Stimulated activated naive B cell treated with anti-CD40 and anti-IgM and Interleukin-4, amounts not matched to agents 10 μg/mL and 1 μg/mL and 100 μg/mL, for 72 hours (primary cell): ENCODE results near the gene MEI1.
A peak's percentile ranks its signal among the peaks of the same experiment; 100 is the strongest.

Source experiments
- ATAC-seq, 2 donors: fragments of 150-1000 bp; cut with Tn5 transposase; replicated peaks; 2 replicates each; pipeline ENCODE4 v1.10.0; 2021; ENCODE audit warnings: moderate library complexity in 1 of 2
- DNase-seq: peaks from one replicate; pipeline ENCODE4 v3.0.0; 2021
- H3K27ac Mint-ChIP-seq: one replicate; pipeline ENCODE4 v1.8.0; 2022; ENCODE audit warnings: mild to moderate bottlenecking, mixed read lengths
- H3K27me3 Mint-ChIP-seq, 2 donors: one replicate each; pipeline ENCODE4 v1.8.0; 2022; ENCODE audit warnings: mixed read lengths in 2 of 2
- H3K36me3 Mint-ChIP-seq, 2 donors: one replicate each; pipeline ENCODE4 v1.8.0; 2022; ENCODE audit warnings: mixed read lengths in 2 of 2, mild to moderate bottlenecking in 1 of 2
- H3K4me1 Mint-ChIP-seq, 2 donors: one replicate each; pipeline ENCODE4 v1.8.0; 2022; ENCODE audit warnings: mixed read lengths in 2 of 2, mild to moderate bottlenecking in 1 of 2
- H3K4me3 Mint-ChIP-seq, 2 donors: one replicate each; pipeline ENCODE4 v1.8.0; 2022; ENCODE audit warnings: mild to moderate bottlenecking in 2 of 2, mixed read lengths in 2 of 2, moderate library complexity in 1 of 2
- H3K9me3 Mint-ChIP-seq, 2 donors: one replicate each; pipeline ENCODE4 v1.8.0; 2022; ENCODE audit warnings: mixed read lengths in 2 of 2, mild to moderate bottlenecking in 1 of 2

Gene MEI1

GRCh38 chr22:41801147-41801819, 102.0 kb downstream of the MEI1 start:
- Mint-ChIP-seq H3K36me3 (peaks cover 2 to 6% of the 10 kb centered on the region in 2 donors), H3K4me1 (peaks cover 23 to 41% of the 10 kb centered on the region in 2 donors), H3K9me3 (no peaks in the 10 kb centered on the region), H3K4me3 (peak overlapping the region; percentile 99 to 100), H3K27ac (peak overlapping the region; percentile 99), H3K27me3 (no peaks in the 10 kb centered on the region)
- DNase-seq (no peak), ATAC-seq (no peak)

GRCh38 chr22:41801886-41802285, 102.6 kb downstream of the MEI1 start:
- peak overlapping the region; percentile 99 for H3K27ac Mint-ChIP-seq
- peaks cover 23 to 41% of the 10 kb centered on the region in 2 donors for H3K4me1 Mint-ChIP-seq
- peaks cover 2 to 6% of the 10 kb centered on the region in 2 donors for H3K36me3 Mint-ChIP-seq
- H3K4me3 Mint-ChIP-seq: peak overlapping the region; percentile 99 to 100
- no peaks in the 10 kb centered on the region for H3K27me3 Mint-ChIP-seq
- H3K9me3 Mint-ChIP-seq: no peaks in the 10 kb centered on the region
- DNase-seq (no peak), ATAC-seq (no peak)

GRCh38 chr22:41805639-41806038, 106.3 kb downstream of the MEI1 start:
- DNase-seq: no peak
- Mint-ChIP-seq H3K4me3 (no peak overlapping the region), H3K36me3 (peaks cover 4 to 25% of the 10 kb centered on the region in 2 donors), H3K4me1 (peaks cover 12 to 35% of the 10 kb centered on the region in 2 donors), H3K27me3 (no peaks in the 10 kb centered on the region), H3K27ac (no peak overlapping the region), H3K9me3 (no peaks in the 10 kb centered on the region)
- no peak for ATAC-seq

- ATAC-seq (no peak), DNase-seq (no peak)
- Mint-ChIP-seq H3K4me1 (peaks cover 0 to 17% of the 10 kb centered on the region in 2 donors), H3K9me3 (no peaks in the 10 kb centered on the region), H3K36me3 (peaks cover 13 to 35% of the 10 kb centered on the region in 2 donors), H3K27ac (no peak overlapping the region), H3K27me3 (no peaks in the 10 kb centered on the region), H3K4me3 (no peak overlapping the region)
These were observed 109.1 kb downstream of the MEI1 start for GRCh38 chr22:41808400-41808799.

- H3K27ac Mint-ChIP-seq: no peak overlapping the region
- H3K36me3 Mint-ChIP-seq: peaks cover 22 to 45% of the 10 kb centered on the region in 2 donors
- H3K27me3 Mint-ChIP-seq: no peaks in the 10 kb centered on the region
- no peaks in the 10 kb centered on the region for H3K9me3 Mint-ChIP-seq
- H3K4me1 Mint-ChIP-seq: peaks cover 0 to 6% of the 10 kb centered on the region in 2 donors
- DNase-seq (no peak), ATAC-seq (no peak)
- H3K4me3 Mint-ChIP-seq: no peak overlapping the region
These were observed 110.7 kb downstream of the MEI1 start for GRCh38 chr22:41810022-41810421.

GRCh38 chr22:41812805-41813545, 113.7 kb downstream of the MEI1 start:
- H3K4me3 Mint-ChIP-seq: no peak overlapping the region
- no peak overlapping the region for H3K27ac Mint-ChIP-seq
- peaks cover 2 to 4% of the 10 kb centered on the region in 2 donors for H3K4me1 Mint-ChIP-seq
- H3K36me3 Mint-ChIP-seq: peaks cover 32 to 57% of the 10 kb centered on the region in 2 donors
- ATAC-seq: no peak
- no peak for DNase-seq
- H3K9me3 Mint-ChIP-seq: no peaks in the 10 kb centered on the region
- H3K27me3 Mint-ChIP-seq: no peaks in the 10 kb centered on the region

GRCh38 chr22:41813726-41814410, 114.6 kb downstream of the MEI1 start:
- Mint-ChIP-seq H3K9me3 (no peaks in the 10 kb centered on the region), H3K36me3 (peaks cover 32 to 51% of the 10 kb centered on the region in 2 donors), H3K4me1 (peaks cover 0 to 2% of the 10 kb centered on the region in 2 donors), H3K4me3 (no peak overlapping the region), H3K27ac (no peak overlapping the region), H3K27me3 (no peaks in the 10 kb centered on the region)
- DNase-seq (no peak), ATAC-seq (no peak)

GRCh38 chr22:41815716-41816115, 116.4 kb downstream of the MEI1 start:
- H3K36me3 Mint-ChIP-seq: peaks cover 33 to 47% of the 10 kb centered on the region in 2 donors
- no peak for DNase-seq
- no peak for ATAC-seq
- no peak overlapping the region for H3K4me3 Mint-ChIP-seq
- H3K9me3 Mint-ChIP-seq: no peaks in the 10 kb centered on the region
- peaks cover 0 to 2% of the 10 kb centered on the region in 2 donors for H3K4me1 Mint-ChIP-seq
- H3K27me3 Mint-ChIP-seq: no peaks in the 10 kb centered on the region
- no peak overlapping the region for H3K27ac Mint-ChIP-seq

GRCh38 chr22:41816241-41816640, 116.9 kb downstream of the MEI1 start:
- H3K27ac Mint-ChIP-seq: no peak overlapping the region
- H3K9me3 Mint-ChIP-seq: no peaks in the 10 kb centered on the region
- ATAC-seq (no peak), DNase-seq (no peak)
- no peak overlapping the region for H3K4me3 Mint-ChIP-seq
- H3K36me3 Mint-ChIP-seq: peaks cover 36 to 46% of the 10 kb centered on the region in 2 donors
- H3K27me3 Mint-ChIP-seq: no peaks in the 10 kb centered on the region
- H3K4me1 Mint-ChIP-seq: peaks cover 0 to 2% of the 10 kb centered on the region in 2 donors

GRCh38 chr22:41816871-41817270, 117.6 kb downstream of the MEI1 start:
- no peaks in the 10 kb centered on the region for H3K27me3 Mint-ChIP-seq
- H3K36me3 Mint-ChIP-seq: peaks cover 36 to 50% of the 10 kb centered on the region in 2 donors
- H3K4me3 Mint-ChIP-seq: no peak overlapping the region
- H3K9me3 Mint-ChIP-seq: no peaks in the 10 kb centered on the region
- DNase-seq (no peak), ATAC-seq (no peak)
- peaks cover 6 to 7% of the 10 kb centered on the region in 2 donors for H3K4me1 Mint-ChIP-seq
- no peak overlapping the region for H3K27ac Mint-ChIP-seq

- DNase-seq: no peak
- Mint-ChIP-seq H3K4me1 (peaks cover 17% of the 10 kb centered on the region in 2 donors), H3K4me3 (no peak overlapping the region), H3K9me3 (no peaks in the 10 kb centered on the region), H3K27ac (no peak overlapping the region), H3K27me3 (no peaks in the 10 kb centered on the region), H3K36me3 (peaks cover 37 to 57% of the 10 kb centered on the region in 2 donors)
- no peak for ATAC-seq
These were observed 118.7 kb downstream of the MEI1 start for GRCh38 chr22:41818011-41818410.

- peaks cover 32 to 52% of the 10 kb centered on the region in 2 donors for H3K36me3 Mint-ChIP-seq
- ATAC-seq: no peak
- H3K9me3 Mint-ChIP-seq: no peaks in the 10 kb centered on the region
- no peak overlapping the region for H3K4me3 Mint-ChIP-seq
- H3K27me3 Mint-ChIP-seq: no peaks in the 10 kb centered on the region
- no peak for DNase-seq
- H3K27ac Mint-ChIP-seq: no peak overlapping the region
- peaks cover 17 to 18% of the 10 kb centered on the region in 2 donors for H3K4me1 Mint-ChIP-seq
These were observed 119.3 kb downstream of the MEI1 start for GRCh38 chr22:41818596-41818995.

GRCh38 chr22:41819257-41819656, 120.0 kb downstream of the MEI1 start:
- H3K36me3 Mint-ChIP-seq: peaks cover 31 to 53% of the 10 kb centered on the region in 2 donors
- H3K27ac Mint-ChIP-seq: no peak overlapping the region
- ATAC-seq (no peak), DNase-seq (no peak)
- H3K4me3 Mint-ChIP-seq: no peak overlapping the region
- H3K9me3 Mint-ChIP-seq: no peaks in the 10 kb centered on the region
- no peaks in the 10 kb centered on the region for H3K27me3 Mint-ChIP-seq
- H3K4me1 Mint-ChIP-seq: peaks cover 20 to 24% of the 10 kb centered on the region in 2 donors

GRCh38 chr22:41820447-41820846, 121.1 kb downstream of the MEI1 start:
- Mint-ChIP-seq H3K4me1 (peaks cover 27 to 35% of the 10 kb centered on the region in 2 donors), H3K9me3 (no peaks in the 10 kb centered on the region), H3K27me3 (no peaks in the 10 kb centered on the region), H3K36me3 (peaks cover 33 to 57% of the 10 kb centered on the region in 2 donors), H3K4me3 (no peak overlapping the region), H3K27ac (peak overlapping the region; percentile 10)
- ATAC-seq (no peak), DNase-seq (no peak)
